Heart left ventricle (tissue), 16 donors: ENCODE data around the gene RMND5A. TPM values are rescaled to one million over a fixed set of nuclear protein-coding genes. Genes with fewer than 3 reads are reported as not detected.

ENCODE experiments used
- ATAC-seq, 4 donors: fragments of 200-7000 bp; cut with Tn5 transposase; one replicate each; pipeline ENCODE4 v1.9.1; 2020 to 2022; ENCODE audit warnings: moderate library complexity in 4 of 4, mild to moderate bottlenecking in 3 of 4, moderate number of reproducible peaks in 1 of 4
- DNase-seq, 5 donors: peaks; one replicate each; pipeline ENCODE4 v3.0.0-alpha.2; 2020
- H3K27ac ChIP-seq, 12 donors: fragments of 200-600 bp; sonication (generic) in 4 of 12; one replicate each; pipeline versions ENCODE4 v1.5.0 to v1.8.0; 2016 to 2022; ENCODE audit warnings: mild to moderate bottlenecking in 2 of 12
- H3K27me3 ChIP-seq, 9 donors: fragments of 200-600 bp; sonication (generic) in 2 of 9; one replicate each; pipeline versions ENCODE4 v1.5.1 to v1.8.0; 2016 to 2022; ENCODE audit warnings: mild to moderate bottlenecking in 3 of 9
- H3K36me3 ChIP-seq, 9 donors: fragments of 200-600 bp; sonication (generic) in 2 of 9; one replicate each; pipeline versions ENCODE4 v1.5.0 to v1.8.0; 2018 to 2022; ENCODE audit warnings: mild to moderate bottlenecking in 2 of 9
- H3K4me1 ChIP-seq, 12 donors: fragments of 200-600 bp; sonication (generic) in 4 of 12; one replicate each; pipeline versions ENCODE4 v1.5.0 to v1.8.0; 2016 to 2022; ENCODE audit warnings: mild to moderate bottlenecking in 3 of 12
- H3K4me3 ChIP-seq, 12 donors: fragments of 200-600 bp; sonication (generic) in 4 of 12; one replicate each; pipeline versions ENCODE4 v1.5.0 to v1.8.0; 2017 to 2022; ENCODE audit warnings: mild to moderate bottlenecking in 9 of 12, moderate library complexity in 4 of 12
- H3K9me3 ChIP-seq, 12 donors: fragments of 200-600 bp; sonication (generic) in 4 of 12; one replicate each; pipeline versions ENCODE4 v1.5.0 to v1.8.0; 2016 to 2022; ENCODE audit warnings: mild to moderate bottlenecking in 1 of 12
- CTCF ChIP-seq, 12 donors: fragments of 200-600 bp; sonication (generic) in 4 of 12; IDR thresholded peaks; one replicate each; pipeline versions ENCODE4 v1.5.0 to v1.8.0; 2018 to 2022; ENCODE audit warnings: antibody characterized with exemption in 12 of 12, mild to moderate bottlenecking in 5 of 12
- POLR2A ChIP-seq, 2 donors: fragments of 450-650 bp; IDR thresholded peaks; one replicate each; pipeline ENCODE4 v1.6.1; 2017; ENCODE audit warnings: antibody characterized with exemption in 2 of 2, mild to moderate bottlenecking in 2 of 2, moderate library complexity in 2 of 2
- WGBS, 4 donors: extraction: QIAGEN DNeasy Blood & Tissue Kit in 2 of 4; methylation state at CpG; one replicate each; pipeline versions ENCODE4 v1.1.5 to v1.1.7; 2013 to 2018; 5-methylcytosine and 5-hydroxymethylcytosine counted together
- intact Hi-C, 10 donors: fragments of 100-400 bp; cut with DNase I; formaldehyde crosslinking; loops; one replicate each; pipeline versions ENCODE4 v1.11.1 to v1.14.2; 2022
- polyA plus RNA-seq, 2 donors: library from polyadenylated mRNA; stranded (reverse); fragments of 200-250 nt; gene quantifications; one replicate each; pipeline ENCODE4 v1.2.3, GENCODE V29; 2013
- total RNA-seq, 9 donors: library from RNA; depleted of rRNA in 2 of 9; stranded (reverse); fragments of >200 nt in 2 of 9; fragmentation: NEBNext Ultra II Directional in 3 of 9; extraction: Animal tissue kit (Norgen Biotek cat#: 25700) in 3 of 9; gene quantifications; one replicate each; pipeline versions ENCODE4 v1.1.0 to v1.2.4, GENCODE V29; 2016 to 2023
- donor health status: ischemic (EF 13 %, LVEDD 7.1; RV severe dilation, severe dysfunction).
- donor health status: healthy with polysubstance abuse.
- donor health status: DM: no; HTN: yes; CAD: no.
- donor health status: DM: no; HTN: no; CAD: no.
- donor health status: ischemic (EF 25% LVEDD 6.9; RV normal size, moderate dysfunction).
- donor health status: ischemic (EF 25% LVEDD 5.7; RV mildly dilated, moderate dysfunction).
- donor health status: healthy.
- donor health status: DM: yes; HTN: yes; CAD: no.
- donor health status: ischemic (EF 35%, LVEDD 5.7; RV mildly dilated, moderate dysfunction).
- donor health status: nonischemic (EF 11% LVEDD 7.7; RV severe dilation, severe dysfunction).
- donor health status: DM: yes; HTN: yes; CAD: no.
- donor health status: PGD.
- donor health status: ischemic (EF 29% LVEDD 5.4; RV normal size, mild dysfunction).
- donor health status: nonischemic (EF 23%, LVEDD 6.1; RV moderate dilation, normal function).

Gene RMND5A
- total and polyA plus RNA-seq, 11 donors = 29.9 to 148 (median 90.7) TPM

GRCh38 chr2:86769838-86770237 lies 49.7 kb downstream of the RMND5A start:
- Histone ChIP-seq H3K36me3 (peaks cover 0 to 96% (median 91%) of the 10 kb centered on the region in 9 donors), H3K9me3 (no peaks in the 10 kb centered on the region), H3K4me3 (no peak overlapping the region), H3K27me3 (no peaks in the 10 kb centered on the region), H3K27ac (no peak overlapping the region), H3K4me1 (peaks cover 0 to 34% (median 13%) of the 10 kb centered on the region in 12 donors)
- DNase-seq (no peak), ATAC-seq (no peak)
- WGBS, 4 donors = 64 to 77% (median 73%) methylated on average over 4 of the region's 4 CpGs
- TF ChIP-seq CTCF (IDR thresholded peaks at IDR 0.05) (no peak), POLR2A (IDR thresholded peaks at IDR 0.05) (no peak)
- intact Hi-C loops = no loop called here

- Histone ChIP-seq H3K4me3 (no peak overlapping the region), H3K9me3 (no peaks in the 10 kb centered on the region), H3K4me1 (peaks cover 0 to 34% (median 10%) of the 10 kb centered on the region in 12 donors), H3K27ac (no peak overlapping the region), H3K27me3 (no peaks in the 10 kb centered on the region), H3K36me3 (peaks cover 0 to 98% (median 93%) of the 10 kb centered on the region in 9 donors)
- WGBS, 4 donors = 82 to 94% (median 92%) methylated on average over 6 of the region's 6 CpGs
- TF ChIP-seq POLR2A (IDR thresholded peaks at IDR 0.05) = no peak
- no peak for TF ChIP-seq CTCF (IDR thresholded peaks at IDR 0.05)
- DNase-seq (no peak), ATAC-seq (no peak)
- intact Hi-C loops = no loop called here
Observed at GRCh38 chr2:86770816-86771301, 50.8 kb downstream of the RMND5A start.

- no peak for ATAC-seq
- intact Hi-C loops = no loop called here
- Histone ChIP-seq H3K9me3 (no peaks in the 10 kb centered on the region), H3K4me1 (peaks cover 0 to 32% (median 10%) of the 10 kb centered on the region in 12 donors), H3K4me3 (no peak overlapping the region), H3K27ac (no peak overlapping the region), H3K36me3 (peaks cover 0 to 93% (median 76%) of the 10 kb centered on the region in 9 donors), H3K27me3 (no peaks in the 10 kb centered on the region)
- WGBS, 4 donors = 72 to 84% (median 76%) methylated on average over 5 of the region's 5 CpGs
- TF ChIP-seq CTCF (IDR thresholded peaks at IDR 0.05) = no peak
- no peak for TF ChIP-seq POLR2A (IDR thresholded peaks at IDR 0.05)
- DNase-seq = no peak
Observed at GRCh38 chr2:86772611-86773010, 52.5 kb downstream of the RMND5A start.

GRCh38 chr2:86774862-86775261 lies 54.8 kb downstream of the RMND5A start:
- peaks cover 0 to 73% (median 54%) of the 10 kb centered on the region in 9 donors for H3K36me3 ChIP-seq
- intact Hi-C loops = no loop called here
- no peak for TF ChIP-seq POLR2A (IDR thresholded peaks at IDR 0.05)
- no peak for TF ChIP-seq CTCF (IDR thresholded peaks at IDR 0.05)

More at GRCh38 chr2:86774862-86775261, 54.8 kb downstream of the RMND5A start:
- H3K27ac ChIP-seq = no peak overlapping the region
- DNase-seq = no peak
- H3K4me3 ChIP-seq = no peak overlapping the region
- H3K9me3 ChIP-seq = no peaks in the 10 kb centered on the region
- peaks cover 0 to 17% (median 1%) of the 10 kb centered on the region in 12 donors for H3K4me1 ChIP-seq
- H3K27me3 ChIP-seq = no peaks in the 10 kb centered on the region
- WGBS, 4 donors = 64 to 75% (median 71%) methylated on average over 5 of the region's 5 CpGs
- ATAC-seq = peak in 1 of 4 donors; percentile 25
